Measurements from ENCODE around the gene PTPRT. TPM values are rescaled to one million over a fixed set of nuclear protein-coding genes. Genes with fewer than 3 reads are reported as not detected.

Gene PTPRT
- total RNA-seq, 1 donor from 2014 or later, result 4.0 TPM

- DNase-seq, result no peak
Measured at GRCh38 chr20:42706759-42707158, 482.9 kb downstream of the PTPRT start.

GRCh38 chr20:42705550-42705949 lies 484.2 kb downstream of the PTPRT start:
- no peak for DNase-seq

- no peak for DNase-seq
Measured at GRCh38 chr20:42703744-42704143, 486.0 kb downstream of the PTPRT start.

GRCh38 chr20:42701948-42702347 lies 487.8 kb downstream of the PTPRT start:
- DNase-seq, result no peak

- DNase-seq, result no peak
Measured at GRCh38 chr20:42700372-42700771, 489.3 kb downstream of the PTPRT start.

- DNase-seq, result no peak
Measured at GRCh38 chr20:42697962-42698361, 491.7 kb downstream of the PTPRT start.

GRCh38 chr20:42690842-42691437 lies 498.8 kb downstream of the PTPRT start:
- DNase-seq, result no peak

GRCh38 chr20:42688576-42688975 lies 501.1 kb downstream of the PTPRT start:
- DNase-seq, result no peak

GRCh38 chr20:42686057-42686456 lies 503.6 kb downstream of the PTPRT start:
- no peak for DNase-seq

- DNase-seq, result no peak
Measured at GRCh38 chr20:42678895-42679294, 510.8 kb downstream of the PTPRT start.

GRCh38 chr20:42656130-42656529 lies 533.6 kb downstream of the PTPRT start:
- no peak for DNase-seq

GRCh38 chr20:42652266-42652665 lies 537.4 kb downstream of the PTPRT start:
- DNase-seq, result peak; percentile 85

GRCh38 chr20:42650191-42650746 lies 539.4 kb downstream of the PTPRT start:
- no peak for DNase-seq

GRCh38 chr20:42649748-42650147 lies 540.0 kb downstream of the PTPRT start:
- DNase-seq, result no peak

GRCh38 chr20:42646250-42646649 lies 543.5 kb downstream of the PTPRT start:
- DNase-seq, result no peak

GRCh38 chr20:42641886-42642285 lies 547.8 kb downstream of the PTPRT start:
- no peak for DNase-seq

- no peak for DNase-seq
Measured at GRCh38 chr20:42639140-42639539, 550.6 kb downstream of the PTPRT start.

- DNase-seq, result no peak
Measured at GRCh38 chr20:42635699-42636411, 553.9 kb downstream of the PTPRT start.

- DNase-seq, result no peak
Measured at GRCh38 chr20:42634156-42634555, 555.5 kb downstream of the PTPRT start.

- no peak for DNase-seq
Measured at GRCh38 chr20:42628683-42629082, 561.0 kb downstream of the PTPRT start.

GRCh38 chr20:42613076-42613475 lies 576.6 kb downstream of the PTPRT start:
- peak; percentile 77 for DNase-seq

GRCh38 chr20:42611889-42612837 lies 577.5 kb downstream of the PTPRT start:
- peak; percentile 57 for DNase-seq

- DNase-seq, result no peak
Measured at GRCh38 chr20:42611423-42611822, 578.3 kb downstream of the PTPRT start.

Measured in skin of body (tissue), 2 donors.